GM23338 (cell line): ENCODE results near the gene GOLGA6B.
"Not testable (repeated sequence)": the region's sequence is repeated elsewhere in the genome, so short reads cannot be mapped to it uniquely, and the experiment has no call there.

Experiments
- CTCF ChIP-seq, 2 experiments: fragments of 200-600 bp in 1 of 2; sonication (generic) in 1 of 2; conservative IDR thresholded peaks; 2 replicates each; pipeline versions ENCODE4 v1.5.1 to v1.6.1; 2016 to 2017; ENCODE audit warnings: antibody characterized with exemption in 2 of 2, low read depth in 2 of 2, mild to moderate bottlenecking in 2 of 2, moderate library complexity in 1 of 2
- EZH2 ChIP-seq: fragments of 200-600 bp; sonication (generic); IDR thresholded peaks from one replicate; pipeline ENCODE4 v1.8.0; 2017; ENCODE audit warnings: antibody characterized with exemption, mild to moderate bottlenecking, low read depth; ENCODE audit not compliant: unreplicated experiment

- TF ChIP-seq CTCF (conservative IDR thresholded peaks at IDR 0.05; ENCODE audit: low read depth in 2 of 2), result peak; percentile 32 to 65
- TF ChIP-seq EZH2, result not testable (repeated sequence)
Measured at GRCh38 chr15:72615533-72616233, 38.8 kb upstream of the GOLGA6B start.
